GM18526 (cell line): ENCODE measurements around the gene ANGEL1.

ENCODE experiments used
- POLR2A ChIP-seq: IDR thresholded peaks from 3 replicates; pipeline ENCODE4 v1.6.1; 2011; ENCODE audit not compliant: insufficient read length; ENCODE audit errors: extremely low read depth

The ANGEL1 gene

GRCh38 chr14:76829650-76830421 lies 17.2 kb upstream of the ANGEL1 start:
- TF ChIP-seq POLR2A: no peak

- TF ChIP-seq POLR2A: no peak
These were observed 16.3 kb upstream of the ANGEL1 start for GRCh38 chr14:76829013-76829365.

- TF ChIP-seq POLR2A: no peak
These were observed 15.8 kb upstream of the ANGEL1 start for GRCh38 chr14:76828339-76829012.

GRCh38 chr14:76827696-76828296 lies 15.1 kb upstream of the ANGEL1 start:
- no peak for TF ChIP-seq POLR2A

- no peak for TF ChIP-seq POLR2A
These were observed 13.4 kb upstream of the ANGEL1 start, which contains the start of gene LRRC74A for GRCh38 chr14:76826122-76826521. Gene LRRC74A (plus strand): TSS chr14:76826408. CDS start chr14:76826698, 290 bp downstream.

GRCh38 chr14:76820700-76821099 lies 8.0 kb upstream of the ANGEL1 start:
- TF ChIP-seq POLR2A: no peak

GRCh38 chr14:76814726-76815645 lies 2.3 kb upstream of the ANGEL1 start:
- no peak for TF ChIP-seq POLR2A

GRCh38 chr14:76812093-76812421 lies 625 bp downstream of the ANGEL1 start:
- TF ChIP-seq POLR2A: no peak

- TF ChIP-seq POLR2A: no peak
These were observed 1.1 kb downstream of the ANGEL1 start for GRCh38 chr14:76811561-76811960.

GRCh38 chr14:76810953-76811400 lies 1.7 kb downstream of the ANGEL1 start:
- TF ChIP-seq POLR2A: no peak

- TF ChIP-seq POLR2A: no peak
These were observed 2.2 kb downstream of the ANGEL1 start for GRCh38 chr14:76810525-76810924.

- no peak for TF ChIP-seq POLR2A
These were observed 3.7 kb downstream of the ANGEL1 start for GRCh38 chr14:76808990-76809389.

GRCh38 chr14:76808011-76808410 lies 4.7 kb downstream of the ANGEL1 start:
- no peak for TF ChIP-seq POLR2A

- TF ChIP-seq POLR2A: no peak
These were observed 6.2 kb downstream of the ANGEL1 start for GRCh38 chr14:76806446-76806845.

GRCh38 chr14:76793956-76794355 lies 18.7 kb downstream of the ANGEL1 start:
- TF ChIP-seq POLR2A: no peak
